Activated T-cell treated with anti-CD3 and anti-CD28 coated beads for 24 hours (primary cell): ENCODE results near the gene NUDCD3.

Experiments
- DNase-seq: peaks from one replicate; pipeline ENCODE4 v3.0.0-alpha.2; 2020; ENCODE audit warnings: low read depth

The NUDCD3 gene

GRCh38 chr7:44490351-44491200 is at the start of gene NUDCD3:
Gene NUDCD3 (minus strand): TSS chr7:44490658. CDS start chr7:44490600, 58 bp downstream.
- peak; percentile 79 for DNase-seq

DNA sequence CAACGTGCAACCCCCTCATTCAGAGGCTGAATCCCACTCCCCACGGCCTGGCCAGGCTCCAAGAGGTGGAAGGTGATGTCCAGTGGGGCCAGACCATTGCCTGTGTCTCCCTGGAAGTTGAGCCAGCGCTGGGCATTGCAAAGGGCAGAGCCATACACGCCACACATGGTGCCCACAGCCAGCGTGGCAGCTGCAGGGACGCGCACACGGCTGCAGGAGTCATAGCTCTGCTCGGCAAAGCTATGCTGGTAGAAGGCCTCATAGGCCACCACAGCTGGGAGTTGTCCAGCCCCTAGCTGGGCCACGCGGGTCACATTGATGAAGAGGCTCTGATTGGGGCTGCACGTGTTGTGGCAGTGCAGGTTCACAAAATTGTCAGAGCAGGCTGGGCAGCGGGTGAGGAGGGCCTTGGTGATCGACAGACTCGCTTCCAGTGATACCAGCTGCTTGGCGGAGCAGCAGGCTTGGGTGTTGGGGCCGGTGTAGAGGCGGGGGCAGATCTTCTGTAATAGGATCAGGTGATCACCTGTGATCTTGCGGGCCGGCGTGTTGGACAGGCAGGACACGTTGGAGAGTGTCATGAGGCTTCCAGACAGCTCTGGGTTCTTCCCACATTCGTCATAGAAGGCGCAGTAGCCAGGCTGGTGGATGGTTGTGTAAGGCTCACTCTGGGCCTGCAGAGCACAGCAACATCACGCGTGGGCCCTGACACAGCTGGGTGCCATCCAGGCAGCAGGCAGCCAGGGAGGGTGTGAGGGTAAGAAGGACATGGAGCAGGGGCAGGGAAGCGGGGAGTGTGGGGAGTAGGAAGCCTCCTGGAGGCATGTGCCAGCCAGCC is 49.4 kb upstream of the NUDCD3 start:
- no peak for DNase-seq

DNA sequence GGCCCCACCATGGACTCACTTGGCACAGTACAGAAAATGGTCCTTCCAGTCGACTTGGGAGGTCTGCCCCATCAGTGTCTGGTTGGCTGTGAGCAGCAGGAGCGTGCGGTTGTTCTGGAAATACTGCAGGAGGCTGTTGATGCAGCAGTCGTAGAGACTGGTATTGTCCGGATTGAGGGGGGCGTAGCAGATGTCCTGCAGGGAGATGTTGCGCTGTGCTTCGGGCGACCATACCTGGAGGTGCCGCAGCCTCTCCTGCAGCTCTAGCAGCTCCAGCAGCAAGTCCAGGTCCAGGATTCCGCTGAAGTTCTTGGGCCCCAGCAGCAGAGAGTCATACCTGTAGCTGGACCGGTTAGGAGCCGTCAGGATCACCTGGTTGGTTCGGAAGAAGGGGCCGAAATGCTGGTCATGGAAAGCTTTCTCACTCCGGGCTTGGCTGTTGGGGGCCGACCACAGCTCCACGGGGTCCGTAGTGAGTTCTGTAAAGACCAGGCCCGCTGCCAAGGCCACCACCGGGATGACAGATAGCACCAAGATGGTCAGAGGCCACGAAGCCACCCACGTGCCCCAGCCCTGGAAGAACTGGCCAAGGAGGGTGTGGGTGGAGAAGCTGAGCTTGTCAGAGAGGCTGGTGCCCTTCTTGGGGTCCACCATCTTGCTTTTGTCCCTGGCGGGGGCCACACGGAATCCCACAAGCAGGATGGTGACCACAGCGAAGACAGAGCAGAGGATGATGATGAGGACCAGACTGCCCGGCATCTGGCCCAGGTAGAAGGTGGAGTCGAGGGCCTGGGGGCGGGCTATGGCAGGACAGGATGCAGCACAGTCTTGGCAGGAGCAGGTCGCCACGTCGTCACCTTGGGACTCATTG is 48.6 kb upstream of the NUDCD3 start:
- DNase-seq, result no peak

- no peak for DNase-seq
Measured at GRCh38 chr7:44538093-44538797, 47.8 kb upstream of the NUDCD3 start.

DNA sequence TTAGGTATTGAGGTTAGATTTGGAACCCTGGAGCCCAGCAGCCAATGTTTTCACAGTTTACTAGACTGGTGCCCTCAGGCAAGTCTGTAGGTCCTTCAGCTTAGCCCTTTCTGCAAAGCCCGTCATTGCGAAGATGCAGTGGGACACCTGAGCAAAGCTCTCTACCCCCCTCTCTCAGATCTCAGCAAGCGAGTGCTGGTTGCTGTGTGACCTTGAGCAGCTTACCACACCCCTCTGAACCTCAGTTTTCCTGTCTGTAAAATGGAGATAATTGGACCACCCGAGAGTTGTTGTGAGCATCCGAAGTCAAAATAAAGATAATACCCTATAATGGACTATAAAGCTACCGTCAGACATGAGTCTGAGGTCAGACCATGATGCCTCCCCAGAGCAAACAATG is 47.0 kb upstream of the NUDCD3 start:
- no peak for DNase-seq

GRCh38 chr7:44536090-44536489 is 45.6 kb upstream of the NUDCD3 start:
- DNase-seq, result no peak

DNA sequence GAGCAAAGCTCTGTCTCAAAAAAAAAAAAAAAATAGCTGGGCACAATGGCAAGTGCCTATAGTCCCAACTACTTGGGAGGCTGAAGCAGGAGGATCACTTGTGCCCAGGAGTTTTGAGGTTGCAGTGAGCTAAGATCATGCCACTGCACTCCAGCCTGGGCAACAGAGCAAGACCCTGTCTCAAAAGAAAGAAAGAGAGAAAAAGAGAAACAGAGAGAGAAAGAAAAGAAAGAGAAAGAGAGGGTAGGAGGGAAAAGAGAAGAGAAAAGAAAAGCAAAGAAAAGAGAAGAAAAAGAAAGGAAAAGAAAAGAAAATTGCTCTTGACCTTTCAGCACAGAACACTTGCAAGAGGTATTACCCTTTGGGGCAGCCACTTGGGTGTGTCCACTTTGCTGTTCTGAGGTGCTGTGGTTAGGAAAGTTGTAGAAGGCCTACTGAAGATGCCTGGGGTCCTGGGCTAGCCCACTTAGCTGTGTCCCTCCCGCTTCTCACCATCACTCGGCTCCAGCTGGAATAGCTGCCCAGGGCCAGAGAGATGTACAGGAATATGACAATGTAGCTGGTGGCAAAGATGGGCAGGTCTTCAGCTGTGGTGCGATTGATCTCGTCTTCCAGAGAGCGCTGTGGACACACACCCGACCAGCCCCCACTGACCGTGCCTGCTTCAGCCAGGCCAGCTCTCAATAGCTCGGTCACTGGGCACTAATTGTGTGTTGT is 45.0 kb upstream of the NUDCD3 start:
- DNase-seq, result no peak

DNA sequence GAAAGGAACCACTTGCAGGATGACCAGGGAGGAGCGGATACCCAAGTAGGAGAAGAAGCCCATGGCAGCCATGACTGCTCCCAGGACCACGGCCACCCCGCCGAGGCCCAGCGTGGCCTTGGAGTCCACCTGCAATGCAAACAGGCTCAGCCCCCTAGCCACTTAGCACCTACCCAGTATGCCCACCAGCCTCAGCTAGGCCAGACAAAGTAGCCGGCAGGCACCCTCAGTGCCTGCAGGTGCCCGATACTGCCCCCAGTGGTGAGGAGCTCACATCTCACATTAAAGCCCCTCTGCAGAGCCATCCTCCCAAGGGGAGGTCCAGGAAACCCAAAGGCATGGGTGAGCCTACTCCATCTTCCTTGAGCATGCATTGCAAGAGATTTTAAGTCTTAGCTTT is 44.0 kb upstream of the NUDCD3 start:
- DNase-seq, result peak; percentile 28

DNA sequence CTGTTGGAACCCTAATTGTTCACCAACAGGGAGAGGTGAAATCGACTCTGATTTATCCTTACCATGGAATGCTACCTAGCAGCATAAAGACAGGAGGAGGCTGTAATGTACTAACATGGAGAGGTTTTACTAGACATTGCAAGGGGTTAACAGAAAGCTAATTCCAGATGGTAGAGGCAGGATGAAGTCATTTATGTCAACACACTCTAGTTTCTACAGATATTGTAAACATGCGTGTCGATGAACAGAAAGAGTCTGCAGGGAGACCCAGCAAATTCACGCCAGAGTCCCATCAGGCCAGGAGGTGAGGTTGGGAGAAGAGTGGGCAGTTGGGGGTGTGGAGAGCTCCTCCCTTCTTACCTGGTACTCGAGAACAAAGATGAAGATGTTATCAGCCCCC is 43.6 kb upstream of the NUDCD3 start:
- DNase-seq, result no peak

DNA sequence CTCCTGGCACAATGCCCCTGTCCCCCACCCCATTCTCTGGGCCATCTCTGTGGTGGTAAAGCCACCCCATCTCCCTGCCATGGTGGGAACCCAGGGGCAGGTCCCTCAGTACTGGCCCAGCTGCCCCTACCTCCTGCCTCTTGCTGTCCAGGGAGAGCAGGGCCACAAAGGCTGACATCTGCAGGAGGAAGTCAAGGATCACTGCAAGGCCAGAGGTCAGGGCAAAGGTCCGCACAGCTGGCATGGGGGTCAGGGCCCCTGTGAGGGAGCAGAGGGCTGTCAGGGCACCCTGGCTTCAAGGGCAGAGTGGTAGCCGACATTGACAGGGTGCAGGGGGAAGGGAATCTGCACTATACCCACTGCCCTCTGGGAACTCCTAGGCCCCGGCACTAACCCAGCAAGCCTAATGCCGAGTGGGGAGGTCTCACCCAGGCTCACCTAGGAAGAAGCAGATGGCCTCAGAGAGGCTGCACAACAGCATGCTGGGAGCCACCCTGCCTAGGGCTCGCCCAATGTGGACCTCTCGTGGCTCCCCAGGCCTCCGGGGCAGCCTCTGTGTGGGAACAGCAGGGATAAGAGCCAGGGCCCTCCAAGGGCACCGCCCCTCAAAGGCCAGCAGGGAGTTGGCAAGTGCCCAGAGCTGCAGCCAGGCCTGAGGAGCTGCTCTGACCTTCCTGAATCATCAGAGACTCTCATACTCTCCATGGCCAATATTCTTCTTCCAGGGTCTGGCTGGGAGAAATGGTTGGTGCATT is 43.0 kb upstream of the NUDCD3 start:
- no peak for DNase-seq

- no peak for DNase-seq
Measured at GRCh38 chr7:44531421-44532380, 41.2 kb upstream of the NUDCD3 start.

DNA sequence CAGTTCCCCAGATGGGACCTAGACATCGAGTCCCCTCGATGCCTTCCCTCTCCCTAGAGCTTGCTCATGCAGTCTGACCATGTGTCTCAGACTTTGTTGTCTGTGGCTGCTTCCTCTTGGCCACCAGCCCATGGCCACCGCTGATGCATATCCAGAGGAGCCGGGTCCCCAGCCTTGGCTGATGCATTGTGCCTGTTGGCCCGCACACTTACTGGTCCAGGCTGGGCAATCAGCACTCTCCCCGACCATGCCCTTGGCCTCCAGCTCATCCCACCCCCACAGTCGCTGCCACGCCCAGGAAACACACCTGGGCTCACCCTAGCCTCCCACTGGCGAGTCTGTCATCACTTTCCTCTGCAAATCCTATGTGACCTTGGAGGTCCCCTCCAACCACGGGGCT is 40.5 kb upstream of the NUDCD3 start:
- DNase-seq, result no peak

- no peak for DNase-seq
Measured at GRCh38 chr7:44524811-44525388, 34.4 kb upstream of the NUDCD3 start.

- no peak for DNase-seq
Measured at GRCh38 chr7:44522315-44522714, 31.9 kb upstream of the NUDCD3 start.

DNA sequence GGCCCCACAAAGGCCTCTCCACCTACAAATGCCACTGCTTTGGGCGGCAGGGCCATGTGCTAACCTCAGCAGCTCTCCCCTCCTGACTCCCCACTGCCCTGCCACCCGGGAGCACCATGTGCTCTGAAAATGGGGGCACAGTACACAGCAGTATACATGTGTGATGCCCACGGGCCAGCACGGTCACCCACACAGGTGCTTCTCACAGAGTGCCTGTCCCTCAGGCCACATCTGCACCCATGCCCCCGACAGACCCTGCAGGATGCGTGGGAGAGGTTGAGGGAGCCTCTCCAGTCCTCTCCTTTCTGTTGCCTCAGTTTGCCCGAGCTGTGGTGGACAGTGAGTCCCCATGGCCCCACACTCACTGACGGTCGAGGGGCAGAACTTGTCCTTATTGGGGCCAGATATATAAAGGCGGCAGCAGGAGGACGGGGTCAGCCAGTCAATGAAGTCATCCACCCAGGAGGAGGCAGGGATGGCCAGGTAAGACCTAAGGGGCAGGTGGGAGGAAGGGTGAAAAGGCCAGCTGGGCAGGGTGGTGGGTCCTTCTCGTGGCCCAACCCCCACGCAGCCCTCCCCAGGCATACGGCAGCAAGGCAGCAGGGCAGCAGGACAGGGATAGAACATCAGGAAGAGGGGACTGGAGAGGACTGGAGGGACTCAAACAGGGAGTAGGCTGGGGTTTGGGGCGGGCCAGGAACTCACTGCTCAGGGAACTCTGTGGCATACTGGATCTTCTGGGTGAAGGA is 31.1 kb upstream of the NUDCD3 start:
- DNase-seq, result no peak

- no peak for DNase-seq
Measured at GRCh38 chr7:44520574-44520973, 30.1 kb upstream of the NUDCD3 start.

- no peak for DNase-seq
Measured at GRCh38 chr7:44519546-44519945, 29.1 kb upstream of the NUDCD3 start.

GRCh38 chr7:44518761-44519160 is 28.3 kb upstream of the NUDCD3 start:
- no peak for DNase-seq
